Right lobe of liver (tissue), 4 donors: ENCODE data around the gene NRAP.

Experiments
- CTCF ChIP-seq, 4 donors: fragments of 200-600 bp in 3 of 4; fragments of 450-650 bp in 1 of 4; IDR thresholded peaks; one replicate each; pipeline versions ENCODE4 v1.5.1 to v1.8.0; 2016 to 2022; ENCODE audit warnings: antibody characterized with exemption in 4 of 4, mild to moderate bottlenecking in 2 of 4
- POLR2A ChIP-seq: fragments of 450-650 bp; IDR thresholded peaks from one replicate; pipeline ENCODE4 v1.6.1; 2017; ENCODE audit warnings: antibody characterized with exemption, mild to moderate bottlenecking
- donor health status: DM: no; HTN: no; CAD: no.
- donor health status: DM: no; HTN: no; CAD: no.
- donor health status: DM: no; HTN: yes; CAD: no.

- TF ChIP-seq CTCF (IDR thresholded peaks at IDR 0.05) (no peak), POLR2A (no peak)
Observed at GRCh38 chr10:113646336-113647201, 17.3 kb downstream of the NRAP start.
